ENCODE data around the gene AXIN1. TPM values are rescaled to one million over a fixed set of nuclear protein-coding genes. Genes with fewer than 3 reads are reported as not detected.

AXIN1 gene
- total and polyA plus RNA-seq, 9 donors, result 3.7 to 27.2 (median 23.0) TPM

DNA sequence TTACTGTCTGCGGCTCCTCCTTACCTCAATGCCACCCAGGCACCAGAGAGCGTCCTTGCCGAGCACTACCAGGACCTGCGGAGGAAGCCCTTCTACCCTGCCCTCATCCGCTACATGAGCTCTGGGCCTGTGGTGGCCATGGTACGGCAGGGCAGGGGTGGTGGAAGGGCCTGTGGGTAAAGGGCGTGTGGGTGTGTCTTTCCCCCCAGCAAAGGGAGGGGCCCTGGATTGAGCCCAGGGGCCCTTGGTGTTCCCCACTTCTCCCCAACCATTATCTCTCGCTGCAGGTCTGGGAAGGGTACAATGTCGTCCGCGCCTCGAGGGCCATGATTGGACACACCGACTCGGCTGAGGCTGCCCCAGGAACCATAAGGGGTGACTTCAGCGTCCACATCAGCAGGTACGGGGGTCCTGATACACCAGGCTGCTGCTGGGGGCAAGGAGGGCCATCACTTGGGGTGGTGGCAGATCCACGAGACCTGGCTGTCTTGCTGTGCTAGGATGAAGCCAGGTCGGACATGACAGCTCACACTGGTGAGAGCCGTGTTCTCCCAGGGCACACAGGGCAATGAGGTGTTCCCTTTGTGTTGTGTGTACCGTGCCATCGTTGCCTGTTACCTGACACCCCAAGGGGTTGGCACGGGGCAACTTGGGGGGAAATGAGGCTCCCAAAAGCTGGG, 47.0 kb upstream of the AXIN1 start:
- no peak for DNase-seq
- H3K27me3 ChIP-seq, result no peaks in the 10 kb centered on the region
- 80 to 85% (median 81%) methylated on average over 22 of the region's 22 CpGs for WGBS, 3 donors
- H3K36me3 ChIP-seq, result no peaks in the 10 kb centered on the region
- TF ChIP-seq, protein P1, sequence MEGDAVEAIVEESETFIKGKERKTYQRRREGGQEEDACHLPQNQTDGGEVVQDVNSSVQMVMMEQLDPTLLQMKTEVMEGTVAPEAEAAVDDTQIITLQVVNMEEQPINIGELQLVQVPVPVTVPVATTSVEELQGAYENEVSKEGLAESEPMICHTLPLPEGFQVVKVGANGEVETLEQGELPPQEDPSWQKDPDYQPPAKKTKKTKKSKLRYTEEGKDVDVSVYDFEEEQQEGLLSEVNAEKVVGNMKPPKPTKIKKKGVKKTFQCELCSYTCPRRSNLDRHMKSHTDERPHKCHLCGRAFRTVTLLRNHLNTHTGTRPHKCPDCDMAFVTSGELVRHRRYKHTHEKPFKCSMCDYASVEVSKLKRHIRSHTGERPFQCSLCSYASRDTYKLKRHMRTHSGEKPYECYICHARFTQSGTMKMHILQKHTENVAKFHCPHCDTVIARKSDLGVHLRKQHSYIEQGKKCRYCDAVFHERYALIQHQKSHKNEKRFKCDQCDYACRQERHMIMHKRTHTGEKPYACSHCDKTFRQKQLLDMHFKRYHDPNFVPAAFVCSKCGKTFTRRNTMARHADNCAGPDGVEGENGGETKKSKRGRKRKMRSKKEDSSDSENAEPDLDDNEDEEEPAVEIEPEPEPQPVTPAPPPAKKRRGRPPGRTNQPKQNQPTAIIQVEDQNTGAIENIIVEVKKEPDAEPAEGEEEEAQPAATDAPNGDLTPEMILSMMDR (IDR thresholded peaks at IDR 0.05), result no peak
- TF ChIP-seq EP300 (IDR thresholded peaks at IDR 0.05) (no peak), POLR2A (IDR thresholded peaks at IDR 0.05) (no peak)
- intact Hi-C loops (cut with DNase I), result no loop called here
- H3K9me3 ChIP-seq, result no peaks in the 10 kb centered on the region
- H3K4me3 ChIP-seq, result no peak overlapping the region
- peaks cover 3% of the 10 kb centered on the region for H3K4me1 ChIP-seq (ENCODE audit: insufficient read depth)
- H3K27ac ChIP-seq, result no peak overlapping the region

DNA sequence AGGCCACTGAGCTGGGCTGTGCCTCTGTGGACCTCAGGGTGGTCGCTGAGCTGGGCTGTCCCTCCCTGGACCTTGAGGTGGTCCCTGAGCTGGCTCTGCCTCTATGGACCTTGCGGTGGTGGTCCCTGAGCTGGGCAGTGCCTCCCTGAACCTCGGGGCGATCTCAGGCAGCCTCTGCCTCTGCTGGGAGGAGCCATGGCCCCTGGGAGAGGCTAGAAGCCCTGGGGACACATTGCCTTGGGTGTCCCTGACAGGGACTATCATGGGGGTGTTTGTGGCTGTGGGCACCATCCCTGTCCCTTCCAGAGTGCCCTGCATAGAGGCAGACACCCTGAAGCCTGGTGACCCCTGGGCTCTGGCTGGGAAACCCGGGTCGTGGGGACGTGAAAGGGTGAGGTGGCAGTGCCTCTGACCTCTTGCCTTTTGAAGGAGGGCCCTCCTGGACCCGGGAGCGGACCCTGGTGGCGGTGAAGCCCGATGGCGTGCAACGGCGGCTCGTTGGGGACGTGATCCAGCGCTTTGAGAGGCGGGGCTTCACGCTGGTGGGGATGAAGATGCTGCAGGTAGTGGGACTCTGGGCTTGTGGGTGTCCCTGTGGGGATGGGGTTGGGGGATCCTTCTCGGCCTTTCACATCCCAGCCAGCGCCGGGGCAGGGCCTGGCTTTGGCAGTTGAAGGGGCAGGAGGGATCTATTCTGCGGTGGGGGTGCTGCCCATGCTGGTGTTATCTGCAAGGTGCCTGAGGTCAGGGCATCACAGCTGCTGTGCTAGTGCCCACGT, 46.2 kb upstream of the AXIN1 start:
- Histone ChIP-seq H3K9me3 (no peaks in the 10 kb centered on the region), H3K27ac (peak overlapping the region; percentile 74 to 83), H3K4me3 (no peak overlapping the region), H3K4me1 (ENCODE audit: insufficient read depth) (peaks cover 3% of the 10 kb centered on the region), H3K36me3 (no peaks in the 10 kb centered on the region), H3K27me3 (no peaks in the 10 kb centered on the region)
- WGBS, 3 donors, result 77 to 81% (median 81%) methylated on average over 24 of the region's 24 CpGs
- peak in 1 of 5 donors; percentile 50 for DNase-seq
- no peak for TF ChIP-seq POLR2A (IDR thresholded peaks at IDR 0.05)
- TF ChIP-seq EP300 (IDR thresholded peaks at IDR 0.05), result no peak
- TF ChIP-seq, protein P1 (IDR thresholded peaks at IDR 0.05), result no peak
- intact Hi-C loops (cut with DNase I), result no loop called here

- Histone ChIP-seq H3K27me3 (no peaks in the 10 kb centered on the region), H3K9me3 (no peaks in the 10 kb centered on the region), H3K27ac (peak overlapping the region; percentile 74 to 83), H3K4me3 (peak overlapping the region; percentile 65), H3K4me1 (ENCODE audit: insufficient read depth) (peaks cover 3% of the 10 kb centered on the region), H3K36me3 (no peaks in the 10 kb centered on the region)
- DNase-seq, result peak; percentile 66 to 78 (median 74)
- intact Hi-C loops (cut with DNase I), result no loop called here
- TF ChIP-seq EP300 (IDR thresholded peaks at IDR 0.05), result no peak
- no peak for TF ChIP-seq POLR2A (IDR thresholded peaks at IDR 0.05)
- TF ChIP-seq, protein P1 (IDR thresholded peaks at IDR 0.05), result peak in 2 of 3 donors; percentile 45 to 61
- 23 to 25% (median 24%) methylated on average over 17 to 29 of the region's 29 CpGs for WGBS, 3 donors
These were observed 45.3 kb upstream of the AXIN1 start for GRCh38 chr16:397736-398332.

DNA sequence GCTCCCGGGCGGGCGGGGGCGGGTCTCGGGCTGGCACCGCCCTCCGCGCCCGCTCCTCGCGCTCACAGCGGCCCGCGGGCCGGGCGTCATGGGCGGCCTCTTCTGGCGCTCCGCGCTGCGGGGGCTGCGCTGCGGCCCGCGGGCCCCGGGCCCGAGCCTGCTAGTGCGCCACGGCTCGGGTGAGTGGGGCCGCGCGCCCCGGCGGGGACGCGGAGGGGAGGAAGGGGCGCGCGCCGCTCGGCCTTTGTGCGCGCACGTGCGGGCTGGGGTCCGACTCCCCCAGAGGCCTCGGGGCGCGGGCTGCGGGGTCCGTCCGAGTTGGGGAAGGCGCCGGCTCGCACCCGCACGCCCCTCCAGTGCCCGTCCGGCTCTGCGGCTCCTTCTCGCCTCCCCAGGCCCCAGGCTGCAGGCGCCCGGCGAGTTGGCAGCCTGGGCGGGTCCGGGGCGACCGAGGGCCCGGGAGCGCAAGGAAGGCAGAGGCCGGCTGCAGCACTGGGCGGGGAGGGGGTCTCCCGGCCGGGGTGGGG, 44.7 kb upstream of the AXIN1 start, which contains the start of gene NME4:
NME4 (plus strand) TSS at position 65 of the 527 bp plus-strand sequence; CDS start at position 89, 24 bp downstream.
- WGBS, 3 donors, result 0 to 1% (median 0%) methylated on average over 16 to 71 of the region's 75 CpGs

More for the DNA sequence above, 44.7 kb upstream of the AXIN1 start, which contains the start of gene NME4:
- H3K36me3 ChIP-seq, result no peaks in the 10 kb centered on the region
- intact Hi-C loops (cut with DNase I), result no loop called here
- DNase-seq, result peak; percentile 40 to 68 (median 59)
- no peak for TF ChIP-seq POLR2A (IDR thresholded peaks at IDR 0.05)
- TF ChIP-seq, protein P1 (IDR thresholded peaks at IDR 0.05), result no peak
- TF ChIP-seq EP300 (IDR thresholded peaks at IDR 0.05), result no peak
- no peaks in the 10 kb centered on the region for H3K27me3 ChIP-seq
- peak within 1 kb of the TSS; percentile 65 for H3K4me3 ChIP-seq
- no peaks in the 10 kb centered on the region for H3K9me3 ChIP-seq
- peaks cover 3% of the 10 kb centered on the region for H3K4me1 ChIP-seq (ENCODE audit: insufficient read depth)
- peak within 1 kb of the TSS; percentile 83 to 91 for H3K27ac ChIP-seq
